NCI-H446 treated with DMSO at 0.1 percent for 48 hours (cell line): Measurements from ENCODE around the gene ACAD11.

Experiments used
- DNase-seq: peaks from one replicate; lab custom pipeline; 2025; lab: John Stamatoyannopoulos, UW

The ACAD11 gene

DNA sequence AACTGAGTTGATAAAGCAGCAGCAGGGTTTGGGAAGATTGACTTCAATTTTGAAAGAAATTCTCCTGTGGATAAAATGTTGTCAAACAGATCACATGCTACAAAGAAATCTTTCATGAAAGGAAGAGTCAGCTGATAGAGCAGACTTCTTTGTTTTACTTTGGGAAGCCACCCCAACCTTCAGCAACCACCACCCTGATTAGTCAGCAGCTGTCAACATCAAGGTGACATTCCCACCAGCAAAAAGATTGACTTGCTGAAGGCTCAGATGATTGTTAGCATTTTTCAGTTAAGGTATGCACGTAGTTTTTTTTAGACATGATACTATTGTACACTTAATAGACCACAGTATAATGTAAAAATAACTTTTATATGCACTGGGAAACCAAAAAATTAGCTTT lies 150.1 kb downstream of the ACAD11 start:
- DNase-seq, result no peak

GRCh38 chr3:132509096-132509495 lies 150.5 kb downstream of the ACAD11 start:
- no peak for DNase-seq
